D721Med (cell line): ENCODE results near the gene ZNF580.

Experiments used
- DNase-seq: peaks from one replicate; pipeline ENCODE4 v3.0.0; 2011; ENCODE audit warnings: low spot score; ENCODE audit not compliant: insufficient read length
- FAIRE-seq: peaks from 2 replicates; lab custom pipeline; 2011; peaks lifted over from hg19 to GRCh38; lab: Jason Lieb, UNC
- CTCF ChIP-seq: IDR thresholded peaks from 2 replicates; pipeline ENCODE4 v1.5.1; 2012; ENCODE audit warnings: mild to moderate bottlenecking, control low read depth; ENCODE audit not compliant: insufficient read depth; ENCODE audit errors: missing control alignments

Gene ZNF580

GRCh38 chr19:55669418-55670279 is 28.8 kb downstream of the ZNF580 start:
- FAIRE-seq = no peak
- no peak for DNase-seq
- TF ChIP-seq CTCF = no peak

- FAIRE-seq = no peak
- no peak for DNase-seq
- no peak for TF ChIP-seq CTCF
These were observed 29.7 kb downstream of the ZNF580 start for GRCh38 chr19:55670280-55671053.

- FAIRE-seq (no peak), DNase-seq (no peak)
- no peak for TF ChIP-seq CTCF
These were observed 30.2 kb downstream of the ZNF580 start for GRCh38 chr19:55671054-55671378.

- DNase-seq (no peak), FAIRE-seq (no peak)
- TF ChIP-seq CTCF = no peak
These were observed 31.6 kb downstream of the ZNF580 start for GRCh38 chr19:55672418-55672817.

- DNase-seq (no peak), FAIRE-seq (no peak)
- no peak for TF ChIP-seq CTCF
These were observed 32.7 kb downstream of the ZNF580 start for GRCh38 chr19:55673465-55673864.

GRCh38 chr19:55673889-55674288 is 33.1 kb downstream of the ZNF580 start:
- no peak for FAIRE-seq
- TF ChIP-seq CTCF = no peak

GRCh38 chr19:55674459-55674840 is 33.6 kb downstream of the ZNF580 start:
- no peak for TF ChIP-seq CTCF
- FAIRE-seq (no peak), DNase-seq (no peak)

More at GRCh38 chr19:55673889-55674288, 33.1 kb downstream of the ZNF580 start:
- no peak for DNase-seq
